ENCODE results near the gene DUSP19.
"Not testable (repeated sequence)": the region's sequence is repeated elsewhere in the genome, so short reads cannot be mapped to it uniquely, and the experiment has no call there.

The DUSP19 gene

GRCh38 chr2:183078464-183079138, at the start of gene DUSP19:
TSS of gene DUSP19 (plus strand) at chr2:183078747. CDS start at chr2:183078934, 187 bp downstream.
- DNase-seq (ENCODE audit: low spot score): peak; percentile 92

DNA sequence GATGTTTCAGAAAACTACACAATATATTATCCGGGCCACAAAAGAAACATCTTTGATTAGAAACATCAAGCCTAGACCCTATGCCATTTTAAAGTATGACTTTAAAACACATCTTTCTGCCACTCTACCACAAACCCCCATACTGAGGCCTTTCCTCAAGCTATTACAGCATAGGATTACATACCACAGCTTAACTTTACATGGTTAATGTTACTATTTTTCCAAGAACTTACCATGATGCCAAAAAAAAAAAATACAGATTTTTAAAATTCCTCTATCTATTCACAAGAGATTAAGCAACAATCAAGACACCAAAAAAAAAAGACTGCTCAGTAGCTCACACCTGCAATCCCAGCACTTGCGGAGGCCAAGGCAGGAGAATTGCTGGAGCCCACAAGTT, 49.3 kb upstream of the DUSP19 start:
- DNase-seq (ENCODE audit: low spot score): no peak

DNA sequence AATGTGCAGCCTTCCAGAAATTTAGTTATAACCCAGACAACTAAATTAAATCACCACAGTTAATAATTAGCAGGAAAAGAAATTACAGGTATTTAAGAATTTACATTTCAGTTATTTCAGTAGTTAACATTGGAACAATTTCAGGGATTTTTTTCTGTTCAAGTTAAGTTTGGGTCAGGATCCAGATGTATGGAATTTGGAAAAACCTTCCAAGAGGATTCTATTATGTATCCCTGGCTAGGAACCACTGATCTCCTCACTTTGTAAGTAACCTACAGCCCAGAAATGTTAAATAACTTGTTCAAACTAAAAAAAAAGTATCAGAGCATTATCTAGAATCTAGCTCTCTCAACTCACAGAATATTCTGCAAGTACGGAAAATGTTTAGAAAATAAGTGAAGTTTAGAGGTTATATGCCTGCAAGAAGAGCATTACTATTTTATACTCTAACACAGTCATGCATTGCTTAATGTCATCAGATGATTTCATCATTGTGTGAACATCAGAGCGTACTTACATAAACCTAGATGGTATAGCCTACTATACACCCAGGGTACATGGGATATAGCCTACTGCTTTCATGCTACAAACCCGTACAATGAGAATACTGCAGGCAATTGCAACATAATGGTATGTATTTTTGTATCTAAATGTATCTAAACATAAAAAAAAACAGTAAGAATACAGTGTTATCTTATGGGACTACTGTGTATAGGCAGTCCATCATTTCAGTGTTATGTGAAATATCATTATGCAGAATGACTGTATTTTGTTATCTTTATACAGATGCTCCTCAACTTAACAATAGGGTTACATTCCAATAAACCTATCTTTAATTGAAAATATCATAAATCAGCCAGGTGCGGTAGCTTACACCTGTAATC, 46.4 kb upstream of the DUSP19 start:
- DNase-seq (ENCODE audit: low spot score): no peak

- DNase-seq (ENCODE audit: low spot score): no peak
Observed at GRCh38 chr2:183033951-183034350, 44.6 kb upstream of the DUSP19 start.

DNA sequence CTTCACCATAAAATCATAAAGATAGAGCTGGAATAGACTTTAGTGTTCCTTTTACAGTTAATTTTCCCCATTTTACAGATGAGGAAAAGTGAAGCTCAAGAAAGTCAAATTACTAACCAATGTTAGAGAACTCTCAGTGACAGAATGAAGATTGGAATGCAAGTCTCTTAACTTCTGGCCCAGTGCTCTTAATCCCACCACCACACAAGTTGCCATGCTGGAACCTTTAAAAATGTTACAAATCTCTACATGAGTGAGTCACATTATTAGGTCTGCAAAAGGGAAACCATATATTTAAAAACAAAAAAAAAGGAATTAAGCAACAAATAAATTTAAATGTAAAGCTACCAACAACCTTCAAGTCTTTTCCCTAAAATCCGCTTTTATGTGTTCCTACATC, 43.7 kb upstream of the DUSP19 start:
- DNase-seq (ENCODE audit: low spot score): no peak

GRCh38 chr2:183035298-183035953, 43.1 kb upstream of the DUSP19 start:
- no peak for DNase-seq (ENCODE audit: low spot score)

DNA sequence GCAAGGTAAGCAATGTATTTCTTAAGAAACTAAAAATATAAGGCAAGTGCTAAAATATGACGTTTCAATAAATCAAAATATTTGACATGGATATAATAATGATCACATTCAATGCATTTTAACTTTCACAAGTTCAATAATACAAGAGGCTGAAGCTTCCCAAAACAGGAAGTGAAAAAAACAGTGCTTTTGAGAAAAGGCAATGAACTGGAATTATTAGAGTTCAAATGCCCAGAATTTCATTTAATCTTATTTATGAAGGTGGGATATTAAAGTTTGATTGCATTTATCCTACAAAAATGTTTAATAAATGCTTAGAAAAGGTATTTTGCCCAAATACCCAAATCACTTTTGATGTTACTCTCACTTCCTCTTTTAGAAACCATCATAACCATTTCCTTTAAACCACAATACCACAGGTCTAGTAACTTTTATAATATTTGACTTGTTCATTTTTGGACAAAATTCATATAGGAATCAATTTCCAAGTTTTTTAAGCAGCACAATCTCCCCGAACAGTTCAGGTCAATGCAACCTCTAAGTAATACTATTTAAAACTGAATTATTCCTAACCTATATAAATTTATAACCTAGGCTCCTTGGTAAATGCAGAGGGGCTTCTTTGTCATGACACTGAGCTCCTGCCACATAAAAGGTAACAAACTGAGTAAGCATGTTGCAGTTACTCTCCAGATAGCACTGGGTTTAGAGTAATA, 42.4 kb upstream of the DUSP19 start:
- DNase-seq (ENCODE audit: low spot score): no peak

GRCh38 chr2:183037074-183037552, 41.4 kb upstream of the DUSP19 start:
- no peak for DNase-seq (ENCODE audit: low spot score)

- DNase-seq (ENCODE audit: low spot score): peak; percentile 75
Observed at GRCh38 chr2:183037553-183038340, 40.8 kb upstream of the DUSP19 start.

DNA sequence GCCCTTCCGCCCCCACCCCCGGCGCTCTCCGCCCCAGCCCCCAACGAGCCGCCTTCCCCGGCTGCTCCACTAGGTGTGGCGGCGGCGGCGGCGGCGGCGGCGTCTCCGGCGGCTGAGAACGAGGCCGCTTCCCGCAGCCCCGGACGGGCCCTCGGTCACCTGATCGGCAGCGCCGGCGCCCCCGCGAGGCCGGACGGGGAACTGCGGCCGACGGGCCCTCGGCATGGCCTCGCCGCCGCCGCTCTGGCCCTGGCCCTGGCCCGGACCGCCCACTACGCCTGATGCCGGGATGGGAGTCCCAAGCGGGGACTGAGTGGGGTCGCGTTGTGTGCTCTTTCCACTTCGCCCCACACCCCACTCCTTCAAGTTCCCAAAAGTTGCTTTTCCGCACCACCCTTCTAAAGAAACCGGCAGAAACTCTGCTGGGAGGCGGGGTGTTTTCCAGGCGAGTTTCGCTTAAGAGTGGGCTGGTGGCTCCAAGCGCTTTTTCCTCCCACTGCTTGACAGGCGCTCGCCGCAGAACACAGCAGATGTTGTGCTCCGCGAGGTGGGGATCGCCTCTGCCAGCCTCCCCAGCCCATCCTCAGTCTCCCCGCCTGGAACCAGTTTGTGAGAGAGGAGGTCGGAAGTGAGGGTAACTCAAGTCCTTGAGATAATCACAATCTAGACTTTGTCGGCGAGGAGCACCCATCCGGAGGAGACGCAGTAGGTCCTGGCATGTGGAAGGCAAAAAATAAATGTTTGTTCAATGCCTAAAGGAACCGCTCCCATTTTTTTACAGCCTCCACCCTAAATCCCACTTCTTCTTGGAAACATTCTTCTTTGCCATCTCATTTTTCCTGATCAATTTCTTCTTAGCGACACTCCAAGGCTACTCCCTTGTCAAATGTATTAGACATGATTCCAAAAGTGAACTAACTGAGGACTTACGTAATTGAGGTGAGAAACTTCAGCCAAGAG, 39.9 kb upstream of the DUSP19 start, which contains the start of gene NCKAP1:
TSS of gene NCKAP1 (minus strand) at position 117 of the 960 bp plus-strand sequence. CDS start 358 bp downstream, outside the sequence.
- peak; percentile 97 for DNase-seq (ENCODE audit: low spot score)

GRCh38 chr2:183040604-183041003, 37.9 kb upstream of the DUSP19 start:
- DNase-seq (ENCODE audit: low spot score): no peak

DNA sequence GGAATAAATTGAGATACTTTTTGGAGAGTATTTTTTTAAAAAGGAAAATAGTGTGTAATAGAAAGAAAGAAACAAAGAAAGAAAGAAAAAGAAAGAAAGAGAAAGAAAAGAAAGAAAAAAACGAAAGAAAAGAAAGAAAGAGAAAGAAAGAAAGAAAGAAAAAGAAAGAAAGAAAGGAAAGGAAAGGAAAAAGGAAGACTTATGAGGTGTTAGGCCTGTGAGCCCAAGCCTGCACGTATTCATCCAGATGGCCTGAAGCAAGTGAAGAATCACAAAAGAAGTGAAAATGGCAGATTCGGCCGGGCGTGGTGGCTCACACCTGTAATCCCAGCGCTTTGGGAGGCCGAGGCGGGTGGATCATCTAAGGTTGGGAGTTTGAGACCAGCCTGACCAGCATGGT, 35.0 kb upstream of the DUSP19 start:
- not testable (repeated sequence) for DNase-seq (ENCODE audit: low spot score)

DNA sequence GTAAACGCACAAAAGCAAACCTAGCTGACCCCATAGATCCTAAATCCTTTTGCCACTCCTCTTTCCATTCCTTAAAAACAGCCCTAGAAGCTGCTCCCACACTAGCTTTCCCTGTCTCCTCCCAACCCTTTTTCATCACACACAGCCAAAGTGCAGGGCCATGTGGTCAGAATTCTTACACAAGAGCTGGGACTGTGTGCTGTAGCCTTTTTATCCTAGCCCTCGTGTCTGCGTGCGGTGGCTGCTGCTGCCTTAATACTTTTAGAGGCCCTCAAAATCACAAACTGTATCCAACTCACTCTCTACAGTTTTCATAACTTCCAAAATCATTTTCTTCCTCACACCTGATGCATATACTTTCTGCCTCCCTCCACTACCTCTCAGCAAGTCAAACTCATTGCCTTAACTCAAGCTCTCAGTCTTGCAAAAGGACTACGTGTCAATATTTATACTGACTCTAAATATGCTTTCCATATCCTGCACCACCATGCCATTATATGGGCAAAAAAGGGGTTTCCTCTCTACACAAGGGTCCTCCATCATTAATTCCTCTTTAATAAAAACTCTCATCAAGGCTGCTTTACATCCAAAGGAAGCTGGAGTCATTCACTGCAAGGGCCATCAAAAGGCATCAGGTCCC, 30.9 kb upstream of the DUSP19 start:
- not testable (repeated sequence) for DNase-seq (ENCODE audit: low spot score)

GRCh38 chr2:183049420-183049819, 29.1 kb upstream of the DUSP19 start:
- no peak for DNase-seq (ENCODE audit: low spot score)

- DNase-seq (ENCODE audit: low spot score): no peak
Observed at GRCh38 chr2:183057333-183057985, 21.1 kb upstream of the DUSP19 start.

GRCh38 chr2:183059561-183059960, 19.0 kb upstream of the DUSP19 start:
- DNase-seq (ENCODE audit: low spot score): no peak

GRCh38 chr2:183060571-183061231, 17.8 kb upstream of the DUSP19 start:
- no peak for DNase-seq (ENCODE audit: low spot score)

GRCh38 chr2:183063083-183063482, 15.5 kb upstream of the DUSP19 start:
- DNase-seq (ENCODE audit: low spot score): no peak

Measured in left forelimb (tissue), 1 donor.